Mesendoderm (in vitro differentiated cells): ENCODE data around the gene NEGR1.

Experiments used
- DNase-seq: peaks from one replicate; pipeline ENCODE4 v3.0.0; 2013
- H2AK5ac ChIP-seq: 2 replicates; pipeline ENCODE4 v1.6.1; 2013; ENCODE audit warnings: low read length, inconsistent platforms
- H2BK120ac ChIP-seq: 2 replicates; pipeline ENCODE4 v1.6.1; 2013; ENCODE audit warnings: low read depth, mild to moderate bottlenecking, low read length, moderate library complexity, mixed read lengths
- H2BK15ac ChIP-seq: replicated peaks from 2 replicates; pipeline ENCODE4 v1.6.1; 2013; ENCODE audit warnings: low read depth, mild to moderate bottlenecking, moderate library complexity
- H2BK5ac ChIP-seq: 2 replicates; pipeline ENCODE4 v1.6.1; 2013; ENCODE audit warnings: low read length, inconsistent platforms
- H3K18ac ChIP-seq: 2 replicates; pipeline ENCODE4 v1.6.1; 2013; ENCODE audit warnings: mild to moderate bottlenecking, low read length, mixed read lengths
- H3K23ac ChIP-seq: one replicate; pipeline ENCODE4 v1.6.1; 2013; ENCODE audit warnings: low read length
- H3K27ac ChIP-seq: 2 replicates; pipeline ENCODE4 v1.5.1; 2013; ENCODE audit warnings: low read depth, mild to moderate bottlenecking, inconsistent platforms, low read length, moderate library complexity
- H3K27me3 ChIP-seq: 2 replicates; pipeline ENCODE4 v1.6.1; 2013; ENCODE audit warnings: low read length, control low read depth, mild to moderate bottlenecking, inconsistent platforms; ENCODE audit not compliant: insufficient read depth, poor library complexity
- H3K36me3 ChIP-seq: 2 replicates; pipeline ENCODE4 v1.6.1; 2013; ENCODE audit warnings: low read length, inconsistent platforms; ENCODE audit not compliant: control insufficient read depth, insufficient read depth
- H3K4ac ChIP-seq: one replicate; pipeline ENCODE4 v1.6.1; 2013; ENCODE audit warnings: low read depth, mild to moderate bottlenecking, low read length, moderate library complexity
- H3K4me1 ChIP-seq: 2 replicates; pipeline ENCODE4 v1.6.1; 2013; ENCODE audit warnings: low read depth, low read length, inconsistent platforms; ENCODE audit not compliant: control insufficient read depth
- H3K4me2 ChIP-seq: 2 replicates; pipeline ENCODE4 v1.6.1; 2013; ENCODE audit warnings: low read length
- H3K4me3 ChIP-seq: 2 replicates; pipeline ENCODE4 v1.5.1; 2013; ENCODE audit warnings: mild to moderate bottlenecking, low read length
- H3K56ac ChIP-seq: one replicate; pipeline ENCODE4 v1.6.1; 2013; ENCODE audit warnings: low read length
- H3K79me1 ChIP-seq: 2 replicates; pipeline ENCODE4 v1.6.1; 2013; ENCODE audit warnings: low read length, inconsistent platforms
- H3K79me2 ChIP-seq: 2 replicates; pipeline ENCODE4 v1.6.1; 2013; ENCODE audit warnings: mild to moderate bottlenecking, low read length; ENCODE audit not compliant: control insufficient read depth, insufficient read depth
- H3K9ac ChIP-seq: 2 replicates; pipeline ENCODE4 v1.6.1; 2013; ENCODE audit warnings: low read length, inconsistent platforms
- H4K5ac ChIP-seq: one replicate; pipeline ENCODE4 v1.6.1; 2013; ENCODE audit warnings: low read length
- H4K8ac ChIP-seq: one replicate; pipeline ENCODE4 v1.6.1; 2013; ENCODE audit warnings: low read depth, mild to moderate bottlenecking, control low read depth, low read length, moderate library complexity
- WGBS: extraction: QIAGEN DNeasy Blood & Tissue Kit; methylation state at CpG from one replicate; pipeline ENCODE4 v1.1.7; 2013; ENCODE audit warnings: low lambda C conversion rate, missing lambda C conversion rate; ENCODE audit not compliant: insufficient coverage; ENCODE audit errors: extremely low coverage; 5-methylcytosine and 5-hydroxymethylcytosine counted together

Gene NEGR1

DNA sequence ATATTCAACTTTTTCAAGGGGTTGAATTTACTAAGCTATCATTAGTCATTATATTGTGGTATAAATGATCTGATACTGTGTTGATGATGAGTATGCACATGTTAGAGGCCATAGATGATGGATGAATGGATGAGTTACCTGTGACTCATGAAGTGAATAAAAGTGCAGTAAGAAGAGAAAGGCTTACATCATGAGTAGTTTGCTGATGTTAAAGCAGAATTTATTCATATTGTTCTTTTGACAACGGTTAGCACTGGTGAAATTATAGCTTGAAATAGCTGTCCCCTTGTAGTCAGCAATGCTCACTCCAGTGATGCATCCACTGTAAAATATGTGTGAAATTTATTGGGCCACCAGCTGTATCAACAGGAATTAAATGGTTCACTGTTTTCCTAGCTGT, 660.6 kb downstream of the NEGR1 start:
- no CpG with 5 or more reads among the region's 1 CpG for WGBS
- Histone ChIP-seq H3K4me1 (no peaks in the 10 kb centered on the region), H3K9ac (no peak overlapping the region), H4K8ac (no peak overlapping the region), H2AK5ac (no peak overlapping the region), H3K56ac (no peak overlapping the region), H3K4ac (no peak overlapping the region), H3K23ac (no peak overlapping the region), H3K4me2 (no peak overlapping the region), H2BK15ac (no peak overlapping the region), H2BK5ac (no peak overlapping the region), H3K79me1 (no peaks in the 10 kb centered on the region), H3K4me3 (no peak overlapping the region), H2BK120ac (no peak overlapping the region), H4K5ac (no peak overlapping the region), H3K36me3 (no peaks in the 10 kb centered on the region), H3K27me3 (no peaks in the 10 kb centered on the region), H3K79me2 (no peaks in the 10 kb centered on the region), H3K18ac (no peak overlapping the region), H3K27ac (no peak overlapping the region)
- DNase-seq = no peak

DNA sequence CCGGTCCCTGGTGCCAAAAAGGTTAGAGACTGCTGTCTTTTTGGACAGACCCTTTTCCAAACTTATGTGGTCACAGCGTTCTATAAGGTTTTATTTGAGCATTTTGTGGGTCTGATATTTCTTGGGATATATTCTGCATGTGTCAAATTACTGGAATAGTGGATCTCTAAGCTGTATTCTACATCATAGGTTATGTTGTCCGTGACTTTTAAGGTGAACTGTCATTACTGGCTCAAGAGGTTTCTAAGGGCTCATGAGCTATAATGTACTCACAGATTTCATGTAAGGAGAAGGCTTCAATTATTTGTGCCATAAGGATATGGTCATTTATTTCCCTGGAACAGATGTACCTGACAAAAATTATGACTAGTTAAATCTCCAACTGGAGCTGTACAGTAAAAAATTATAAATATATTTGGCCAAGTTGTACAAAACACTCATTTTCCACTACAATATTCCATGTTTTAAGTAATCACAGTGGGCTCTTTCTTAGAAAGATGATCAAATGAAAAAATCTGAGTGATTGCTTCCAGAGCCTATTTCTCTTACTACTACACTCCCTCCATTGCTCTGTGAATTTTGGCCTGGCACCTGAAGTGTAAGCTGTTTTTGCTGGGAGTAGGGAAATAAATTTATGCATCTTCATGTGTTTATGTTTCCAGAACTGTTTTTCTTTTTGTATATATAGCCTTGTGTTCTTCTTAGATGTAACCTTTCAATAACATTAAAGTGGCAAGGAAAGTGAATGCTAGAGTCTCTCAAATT, 663.4 kb downstream of the NEGR1 start:
- Histone ChIP-seq H4K5ac (no peak overlapping the region), H3K9ac (no peak overlapping the region), H3K79me2 (no peaks in the 10 kb centered on the region), H2BK120ac (no peak overlapping the region), H3K79me1 (no peaks in the 10 kb centered on the region), H2BK15ac (no peak overlapping the region), H3K27ac (no peak overlapping the region), H2BK5ac (no peak overlapping the region), H3K4me1 (no peaks in the 10 kb centered on the region), H3K56ac (no peak overlapping the region), H3K4me3 (no peak overlapping the region), H3K18ac (no peak overlapping the region), H3K4ac (no peak overlapping the region), H3K27me3 (no peaks in the 10 kb centered on the region), H3K23ac (no peak overlapping the region), H3K36me3 (no peaks in the 10 kb centered on the region), H2AK5ac (no peak overlapping the region), H3K4me2 (no peak overlapping the region), H4K8ac (no peak overlapping the region)
- no peak for DNase-seq
- no CpG with 5 or more reads among the region's 3 CpGs for WGBS

DNA sequence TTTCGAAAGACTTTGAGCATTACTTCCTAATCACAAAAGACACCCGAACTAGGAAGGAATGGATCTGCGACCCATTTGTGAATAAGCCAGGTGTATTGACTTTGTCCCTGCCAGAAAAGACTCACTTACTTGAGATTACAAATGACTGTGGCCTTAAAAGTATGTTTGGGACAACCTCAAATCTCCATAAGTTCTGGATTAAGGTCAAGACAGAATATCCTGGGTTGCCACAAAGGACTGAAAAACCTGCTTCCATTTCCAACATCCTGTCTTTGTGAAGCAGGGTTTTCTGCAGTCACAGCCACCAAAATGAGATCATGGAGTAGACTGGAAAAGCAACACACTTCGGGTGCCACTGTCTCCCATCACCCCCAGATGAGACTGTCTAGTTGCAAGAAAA, 664.1 kb downstream of the NEGR1 start:
- Histone ChIP-seq H3K36me3 (no peaks in the 10 kb centered on the region), H2AK5ac (no peak overlapping the region), H3K4me1 (no peaks in the 10 kb centered on the region), H3K23ac (no peak overlapping the region), H4K5ac (no peak overlapping the region), H3K18ac (no peak overlapping the region), H4K8ac (no peak overlapping the region), H3K27me3 (no peaks in the 10 kb centered on the region), H2BK15ac (no peak overlapping the region), H3K4ac (no peak overlapping the region), H3K27ac (no peak overlapping the region), H3K4me2 (no peak overlapping the region), H3K9ac (no peak overlapping the region), H3K79me1 (no peaks in the 10 kb centered on the region), H3K56ac (no peak overlapping the region), H2BK120ac (no peak overlapping the region), H3K79me2 (no peaks in the 10 kb centered on the region), H3K4me3 (no peak overlapping the region), H2BK5ac (no peak overlapping the region)
- DNase-seq = no peak
- no CpG with 5 or more reads among the region's 4 CpGs for WGBS

DNA sequence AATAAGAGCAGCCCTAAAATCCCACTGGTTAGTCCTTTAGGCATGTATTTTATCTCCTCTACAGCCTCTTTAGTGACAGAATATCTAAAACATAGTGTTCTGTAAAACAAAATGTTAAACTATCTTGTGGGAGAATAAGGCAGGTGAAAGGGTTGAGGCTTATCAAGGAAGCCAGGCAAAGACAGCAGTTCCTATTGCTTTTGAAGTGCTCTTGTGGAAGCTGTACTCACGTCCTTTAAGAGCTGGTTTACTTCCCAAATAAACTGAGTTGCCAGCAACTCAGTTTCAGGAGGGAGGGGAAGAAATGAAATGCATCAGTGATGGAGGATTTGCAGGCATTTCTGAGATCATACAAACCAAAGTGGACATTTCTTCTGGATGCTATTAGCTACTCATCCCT, 671.9 kb downstream of the NEGR1 start:
- no peaks in the 10 kb centered on the region for H3K79me2 ChIP-seq
- H2BK120ac ChIP-seq = no peak overlapping the region
- no peak overlapping the region for H3K23ac ChIP-seq
- no peak overlapping the region for H4K8ac ChIP-seq
- H3K79me1 ChIP-seq = no peaks in the 10 kb centered on the region
- no peak overlapping the region for H3K4me2 ChIP-seq
- no peak overlapping the region for H2BK15ac ChIP-seq
- no peak overlapping the region for H4K5ac ChIP-seq
- H3K4me1 ChIP-seq = no peaks in the 10 kb centered on the region
- no peak overlapping the region for H2AK5ac ChIP-seq
- H3K4ac ChIP-seq = no peak overlapping the region
- H3K36me3 ChIP-seq = no peaks in the 10 kb centered on the region
- no peak for DNase-seq
- H3K9ac ChIP-seq = no peak overlapping the region
- H3K27me3 ChIP-seq = no peaks in the 10 kb centered on the region
- H3K56ac ChIP-seq = no peak overlapping the region
- H3K27ac ChIP-seq = no peak overlapping the region
- no peak overlapping the region for H3K4me3 ChIP-seq
- H3K18ac ChIP-seq = no peak overlapping the region
- H2BK5ac ChIP-seq = no peak overlapping the region
- no CpG with 5 or more reads among the region's 1 CpG for WGBS

DNA sequence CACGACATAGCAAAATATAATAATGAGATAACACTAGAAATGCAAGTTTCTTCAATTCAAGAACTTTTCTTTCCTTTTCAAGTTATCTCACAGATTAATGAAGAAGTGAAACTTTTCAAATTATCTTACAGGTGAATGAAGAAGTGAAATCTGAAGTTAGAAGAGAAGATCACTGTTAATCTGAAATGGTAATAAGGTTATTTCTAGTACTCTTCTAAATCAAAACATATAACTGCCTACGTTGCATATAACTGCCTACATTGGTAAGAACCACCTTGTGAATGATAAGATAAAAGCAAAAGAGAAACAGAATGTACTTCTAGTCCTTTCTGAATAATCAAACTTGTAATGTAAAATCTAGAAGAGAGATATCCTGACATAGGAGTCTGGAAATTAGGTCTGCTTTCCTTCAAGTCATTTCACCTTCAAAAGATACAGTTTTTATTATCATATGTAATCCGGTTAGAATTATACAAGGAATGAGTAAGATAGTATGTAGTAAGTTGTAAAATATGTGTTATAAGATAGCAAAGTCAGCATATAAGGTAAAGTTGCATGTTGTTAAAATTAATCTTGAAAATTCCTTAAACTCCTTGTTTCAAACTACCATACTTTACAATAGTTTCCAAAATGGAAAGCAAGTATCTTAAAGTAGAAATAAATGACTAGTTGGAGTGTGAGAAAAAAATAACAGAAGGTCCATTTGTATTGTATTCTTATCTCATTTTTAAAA, 679.1 kb downstream of the NEGR1 start:
- Histone ChIP-seq H3K4ac (no peak overlapping the region), H3K4me1 (no peaks in the 10 kb centered on the region), H3K4me2 (no peak overlapping the region), H2AK5ac (no peak overlapping the region), H3K4me3 (no peak overlapping the region), H3K79me2 (no peaks in the 10 kb centered on the region), H2BK15ac (no peak overlapping the region), H3K9ac (no peak overlapping the region), H3K27ac (no peak overlapping the region), H3K18ac (no peak overlapping the region), H3K56ac (no peak overlapping the region), H3K36me3 (no peaks in the 10 kb centered on the region), H4K8ac (no peak overlapping the region), H2BK120ac (no peak overlapping the region), H3K27me3 (no peaks in the 10 kb centered on the region), H2BK5ac (no peak overlapping the region), H3K23ac (no peak overlapping the region), H3K79me1 (no peaks in the 10 kb centered on the region), H4K5ac (no peak overlapping the region)
- WGBS = 100% methylated on average over 1 of the region's 3 CpGs
- DNase-seq = no peak
